Muscle of arm (tissue), 12 donors: Measurements from ENCODE around the gene KLHL1. TPM values are rescaled to one million over a fixed set of nuclear protein-coding genes. Genes with fewer than 3 reads are reported as not detected.

Experiments used
- DNase-seq: peaks from one replicate; pipeline ENCODE4 v3.0.0-alpha.2; 2013
- polyA plus RNA-seq, 12 donors: library from polyadenylated mRNA; unstranded; fragments of 120-200 nt; gene quantifications; one replicate each; pipeline ENCODE4 v1.2.1, GENCODE V29; 2013; ENCODE audit not compliant: insufficient read length in 12 of 12

KLHL1 gene
- polyA plus RNA-seq, 12 donors, result 0.07 TPM; not detected in 11

DNA sequence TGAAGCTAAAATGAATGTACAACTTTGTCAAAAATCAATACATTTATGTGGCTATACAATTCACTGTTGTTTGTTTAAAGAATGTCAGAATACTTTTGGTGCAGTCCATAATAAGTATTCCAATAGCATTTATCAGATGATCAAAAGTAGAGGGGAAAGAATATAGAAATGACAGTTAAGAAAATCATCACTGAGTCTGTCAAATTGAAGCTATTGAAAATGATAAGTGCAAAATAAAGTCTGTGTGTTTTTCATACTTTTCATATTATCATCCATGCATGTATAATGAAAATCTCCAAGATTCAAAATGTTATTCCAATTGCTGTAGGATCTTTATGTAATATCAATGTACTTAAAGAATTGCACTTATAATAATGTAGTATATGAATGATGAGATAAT, 93.9 kb downstream of the KLHL1 start:
- DNase-seq, result no peak

DNA sequence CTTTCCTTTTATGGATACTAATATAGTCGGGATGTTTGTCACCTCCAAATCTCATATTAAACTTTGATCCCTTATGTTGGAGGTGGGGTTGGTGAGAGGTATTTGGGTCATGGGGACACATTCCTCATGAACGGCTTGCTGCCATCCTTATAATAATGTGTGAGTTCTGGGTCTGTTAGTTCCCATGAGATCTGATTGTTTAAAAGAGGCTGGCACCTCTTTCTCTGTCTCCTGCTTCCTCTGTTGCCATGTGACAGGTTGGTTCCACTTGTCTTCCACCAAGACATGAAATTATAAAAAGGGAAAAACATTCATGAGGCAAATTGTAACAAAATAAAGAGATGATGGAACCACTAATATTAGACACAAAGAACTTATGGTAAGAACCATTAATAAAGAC, 108.4 kb downstream of the KLHL1 start:
- DNase-seq, result no peak

DNA sequence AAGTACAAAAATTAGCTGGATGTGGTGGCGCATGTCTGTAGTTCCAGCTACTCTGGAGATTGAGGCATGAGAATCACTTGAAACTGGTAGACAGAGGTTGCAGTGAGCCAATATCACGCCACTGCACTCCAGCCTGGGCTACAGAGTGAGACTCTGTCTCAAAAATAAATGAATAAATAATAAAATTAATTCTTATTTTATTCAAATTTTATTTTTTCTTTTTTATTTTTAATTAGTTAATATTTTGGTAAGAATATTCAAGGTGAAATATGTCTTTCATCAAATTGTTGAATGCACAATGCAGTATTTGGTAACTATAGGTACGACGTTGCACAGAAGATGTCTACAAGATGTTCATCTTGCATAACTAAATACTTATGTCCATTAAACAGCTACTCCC, 111.2 kb downstream of the KLHL1 start:
- DNase-seq, result no peak

DNA sequence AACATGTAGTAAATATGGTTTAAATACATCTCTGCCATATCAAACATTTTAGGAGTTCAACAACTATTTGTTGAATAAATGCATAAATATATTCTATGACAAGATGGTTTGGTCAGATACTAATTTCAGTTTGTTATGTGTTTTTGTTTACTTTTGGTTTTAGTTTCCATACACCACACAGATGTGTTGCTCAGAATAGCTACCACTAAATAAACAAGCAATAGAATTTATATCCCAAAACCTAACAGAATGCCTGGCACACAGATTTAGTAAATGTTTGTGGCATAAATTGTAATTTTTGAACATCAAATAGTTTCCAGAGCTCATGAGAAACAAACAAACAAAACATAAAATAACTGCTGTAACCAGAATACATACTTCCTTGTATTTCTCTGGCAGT, 127.5 kb downstream of the KLHL1 start:
- DNase-seq, result no peak

DNA sequence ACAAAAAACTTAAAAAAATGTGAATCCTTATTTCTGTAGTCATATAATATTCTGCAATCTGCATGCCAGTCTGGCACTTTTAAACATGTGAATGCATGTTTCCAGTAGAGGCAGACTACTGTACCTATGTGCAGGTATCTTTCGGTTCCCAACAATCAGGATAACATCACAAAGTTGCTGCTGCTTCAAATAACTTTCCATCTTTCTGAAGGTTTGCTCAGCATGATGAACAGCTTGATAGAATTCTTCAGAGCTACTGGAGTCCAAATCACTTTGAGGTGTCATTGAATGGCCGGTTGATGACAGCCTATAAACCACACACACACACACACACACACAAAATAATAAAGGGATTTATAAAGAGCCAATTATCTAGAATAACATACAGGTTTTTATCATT, 132.8 kb downstream of the KLHL1 start:
- no peak for DNase-seq

DNA sequence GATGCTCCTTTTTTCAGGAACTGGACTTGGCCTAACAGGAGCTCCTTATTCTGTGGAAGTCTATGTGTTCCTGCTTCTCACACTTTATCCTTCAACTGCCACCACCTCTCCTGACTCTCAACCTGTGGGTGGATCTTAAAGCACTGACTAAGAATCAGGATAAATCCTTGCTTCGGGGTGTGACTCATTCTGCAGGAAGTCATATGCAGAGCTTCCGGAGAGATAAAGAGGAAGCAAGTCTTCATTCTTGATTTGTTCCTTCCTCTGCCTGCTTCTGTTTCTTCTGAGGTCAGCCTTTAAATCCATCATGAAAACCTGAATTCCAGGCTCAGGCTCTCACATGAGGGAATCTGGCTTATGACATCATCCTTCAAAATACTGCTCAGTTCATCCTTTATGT, 137.7 kb downstream of the KLHL1 start:
- DNase-seq, result no peak

DNA sequence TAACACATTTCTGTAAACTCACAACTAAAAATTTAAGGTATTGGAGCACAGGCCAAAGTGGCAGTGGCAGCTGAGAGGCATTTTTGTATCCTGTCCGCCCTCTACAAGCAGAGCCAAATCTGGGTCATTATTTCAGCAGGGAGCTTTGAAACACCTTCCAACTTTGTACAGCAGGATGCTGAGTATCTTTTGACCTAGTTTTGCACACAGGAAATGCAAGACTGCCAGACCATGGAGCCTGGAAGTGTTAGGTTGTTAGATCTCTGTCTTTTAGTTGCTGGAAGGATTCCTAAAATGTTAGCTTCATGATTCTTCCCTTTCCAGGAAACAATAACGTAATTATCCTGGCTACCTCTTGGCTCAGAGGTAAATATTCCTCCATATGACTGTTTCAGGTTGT, 149.2 kb downstream of the KLHL1 start:
- DNase-seq, result no peak

DNA sequence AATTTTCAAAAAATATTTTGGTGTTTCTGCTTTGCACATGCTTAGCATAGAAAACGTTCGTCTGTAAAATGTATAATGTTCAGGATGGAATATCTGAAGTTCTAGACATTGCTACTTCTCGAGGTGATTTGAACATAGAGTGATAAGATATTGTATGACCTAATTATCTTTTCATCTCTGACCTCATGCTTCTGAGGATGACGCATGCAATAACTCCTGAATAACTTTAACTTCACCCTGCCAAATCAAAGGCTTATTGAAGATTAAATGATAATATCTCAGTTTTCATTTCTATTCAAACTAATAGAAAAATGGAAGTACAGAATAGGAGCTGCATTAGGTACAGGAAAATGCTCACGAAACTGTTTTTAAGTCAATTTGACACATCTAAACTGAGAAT, 151.4 kb downstream of the KLHL1 start:
- DNase-seq, result no peak

DNA sequence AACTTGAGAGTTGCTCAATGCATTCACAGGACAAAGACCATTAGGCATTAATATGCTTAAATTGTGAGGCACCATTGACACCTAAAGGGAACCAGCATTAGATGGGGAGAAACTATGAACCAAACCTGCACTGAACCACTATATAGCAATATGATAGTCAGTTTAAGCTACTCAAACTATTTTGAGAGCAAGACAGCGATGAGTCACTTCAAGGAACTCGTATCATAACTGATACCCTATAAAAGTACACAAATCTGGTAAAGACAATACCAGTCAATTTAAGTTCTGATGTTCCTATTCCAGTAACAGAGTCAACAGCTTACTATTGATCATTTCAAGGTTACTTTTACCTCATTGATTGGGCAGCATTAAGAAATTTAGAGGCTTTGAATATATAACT, 151.9 kb downstream of the KLHL1 start:
- DNase-seq, result no peak

DNA sequence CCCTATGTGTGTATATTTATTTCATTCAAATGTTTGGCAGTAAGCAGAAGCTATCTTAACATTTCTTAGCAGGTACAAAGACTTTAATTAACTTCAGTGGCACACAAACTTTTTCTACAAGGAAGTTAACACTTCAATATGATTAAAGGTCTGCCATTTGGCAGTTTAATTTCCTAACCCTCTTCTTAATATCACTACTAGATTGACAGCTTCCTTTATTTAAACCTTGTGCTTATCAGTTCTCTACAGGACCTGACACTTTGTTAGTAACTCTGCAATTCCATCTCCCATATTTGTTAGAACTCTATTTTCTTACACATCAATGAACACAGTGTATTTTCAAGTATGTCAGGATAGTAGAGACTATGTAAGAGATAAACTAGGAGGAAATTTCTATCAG, 153.0 kb downstream of the KLHL1 start:
- no peak for DNase-seq

DNA sequence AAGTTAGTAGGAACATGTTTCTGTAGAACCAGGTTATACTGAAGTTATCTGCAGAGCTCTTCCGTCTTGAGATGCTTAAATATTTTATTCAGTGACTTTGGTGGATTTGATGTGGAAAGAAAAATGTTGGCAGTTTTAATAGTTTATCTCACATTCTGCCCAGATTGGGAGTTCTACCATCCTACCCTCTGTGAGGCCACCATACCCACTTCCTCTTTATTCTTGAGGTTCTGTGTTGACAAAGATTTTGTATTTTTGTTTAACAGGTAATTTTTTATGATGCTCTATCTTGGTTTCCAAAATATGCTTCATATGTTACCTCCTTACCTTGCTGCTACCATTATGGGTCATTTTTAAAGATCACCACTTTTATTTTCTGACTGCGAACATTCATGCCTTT, 156.8 kb downstream of the KLHL1 start:
- DNase-seq, result no peak

DNA sequence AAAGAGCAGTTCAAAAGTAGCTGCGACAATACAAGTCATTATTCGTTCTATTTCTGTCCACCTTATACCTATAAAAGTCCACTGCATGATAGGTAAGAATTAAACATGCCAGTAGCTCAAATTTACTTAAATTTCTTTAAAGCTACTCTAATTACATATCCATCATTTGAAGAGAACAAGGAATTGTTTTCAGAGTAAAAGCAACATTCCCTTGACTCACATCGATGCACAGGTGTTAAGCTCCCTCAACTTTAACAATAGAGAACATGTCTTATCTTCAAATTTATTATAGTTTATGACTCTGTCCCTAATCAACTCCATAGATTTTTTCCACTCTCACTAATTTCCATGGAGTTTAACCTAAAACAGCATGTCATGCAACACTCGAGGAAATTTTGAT, 158.1 kb downstream of the KLHL1 start:
- DNase-seq, result no peak

DNA sequence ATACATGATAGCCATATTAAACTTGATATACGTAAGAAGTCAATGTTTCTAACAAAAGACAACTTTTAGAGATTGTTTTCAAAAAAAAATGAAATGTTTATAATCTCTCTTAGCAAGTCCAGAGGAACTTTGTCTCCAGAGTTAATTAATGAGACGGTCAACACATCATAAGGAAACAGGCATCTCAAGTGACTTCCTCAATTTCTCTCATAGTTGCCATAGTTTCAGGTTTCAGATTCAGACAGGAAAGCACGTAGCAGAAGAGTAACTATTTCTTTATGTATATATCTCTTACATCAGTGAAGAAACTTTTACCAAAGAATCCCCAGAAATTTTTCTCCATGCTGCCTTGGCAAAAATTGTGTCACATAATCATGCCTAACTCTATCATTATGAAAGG, 160.2 kb downstream of the KLHL1 start:
- DNase-seq, result no peak

DNA sequence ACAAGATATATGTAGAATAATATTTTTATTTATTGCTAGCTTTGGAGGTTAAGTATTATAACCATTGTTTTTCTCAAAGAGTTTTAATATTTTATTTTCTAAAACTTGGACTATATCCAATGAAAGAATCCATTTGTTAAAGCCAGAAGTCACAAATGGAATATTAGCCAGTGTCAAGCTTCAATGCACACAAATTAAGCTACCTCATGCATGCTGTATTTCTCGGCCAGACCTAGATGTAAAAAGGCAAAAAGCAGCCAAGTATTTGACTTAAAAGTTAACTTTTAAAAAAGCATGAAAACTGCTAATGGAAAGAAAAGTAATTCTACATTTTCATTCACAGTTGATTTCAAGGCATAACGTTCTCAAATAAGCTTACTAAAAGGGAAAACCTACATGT, 160.7 kb downstream of the KLHL1 start:
- no peak for DNase-seq

DNA sequence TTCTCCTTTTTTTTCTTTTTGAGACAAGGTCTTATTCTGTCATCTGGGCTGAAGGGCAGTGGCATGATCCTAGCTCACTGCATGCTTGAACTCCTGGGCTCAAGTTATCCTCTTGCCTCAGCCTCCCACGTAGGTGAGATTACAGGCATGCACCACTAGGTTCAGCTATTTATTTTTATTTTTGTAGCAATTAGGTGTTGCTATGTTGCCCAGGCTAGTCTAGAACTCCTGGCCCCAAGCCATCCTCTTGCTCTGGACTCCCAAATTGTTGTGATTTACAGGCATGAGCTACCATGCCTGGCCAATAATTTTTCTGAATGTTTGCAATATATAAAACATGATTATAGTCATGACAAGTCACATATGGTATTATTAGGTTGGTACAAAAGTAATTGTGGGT, 161.7 kb downstream of the KLHL1 start:
- no peak for DNase-seq

DNA sequence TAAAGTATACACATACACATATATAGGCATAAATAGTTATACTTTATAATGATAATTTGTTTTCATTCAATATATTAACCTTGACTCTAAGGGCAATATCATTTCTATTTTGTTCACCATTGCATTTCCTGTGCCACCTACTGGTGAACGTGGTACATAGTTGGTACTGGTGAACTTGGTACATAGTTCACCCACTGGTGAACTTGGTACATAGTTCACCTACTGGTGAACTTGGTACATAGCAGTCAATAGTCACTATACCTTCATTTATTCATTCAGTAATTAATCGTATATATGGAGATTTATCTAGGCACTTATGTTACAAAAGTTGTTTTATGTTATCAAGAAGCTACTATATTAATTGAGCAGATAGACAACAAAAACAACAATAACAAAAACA, 173.2 kb downstream of the KLHL1 start:
- DNase-seq, result no peak

DNA sequence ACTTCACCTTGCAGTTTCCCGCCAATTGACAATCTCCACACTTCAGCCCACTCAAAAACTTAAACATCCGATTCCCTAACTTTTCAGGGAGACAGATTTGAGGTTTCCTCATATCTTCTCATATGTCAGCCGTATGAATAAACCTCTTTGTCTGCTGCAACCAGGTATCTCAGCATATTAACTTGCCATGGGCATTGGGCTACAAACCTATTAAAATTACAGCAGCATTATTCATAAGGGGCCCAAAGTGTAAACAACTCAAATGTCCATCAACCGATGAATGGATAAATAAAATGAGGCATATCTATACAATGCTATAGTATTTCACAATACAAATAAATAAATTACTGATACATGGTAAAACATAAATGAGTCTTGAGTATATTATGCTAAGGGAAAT, 180.0 kb downstream of the KLHL1 start:
- DNase-seq, result no peak

DNA sequence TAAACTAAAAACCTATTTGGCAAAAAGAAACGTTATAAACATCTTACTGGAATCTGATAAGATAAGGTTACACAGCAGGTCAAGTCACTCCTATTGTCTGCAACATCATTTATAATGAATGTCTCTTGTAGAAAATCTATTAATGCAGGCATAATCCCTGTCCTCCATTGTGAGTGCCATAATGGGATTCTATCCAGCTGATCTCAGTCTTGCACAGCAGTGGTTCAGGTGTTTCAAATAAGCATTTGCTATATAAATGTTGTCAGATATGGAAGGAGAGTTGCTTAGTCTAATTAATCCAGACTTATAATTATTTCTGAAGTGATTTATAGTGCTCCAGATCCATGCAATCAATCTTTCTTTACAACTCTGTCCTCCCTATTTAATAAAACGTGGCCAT, 187.1 kb downstream of the KLHL1 start:
- no peak for DNase-seq

DNA sequence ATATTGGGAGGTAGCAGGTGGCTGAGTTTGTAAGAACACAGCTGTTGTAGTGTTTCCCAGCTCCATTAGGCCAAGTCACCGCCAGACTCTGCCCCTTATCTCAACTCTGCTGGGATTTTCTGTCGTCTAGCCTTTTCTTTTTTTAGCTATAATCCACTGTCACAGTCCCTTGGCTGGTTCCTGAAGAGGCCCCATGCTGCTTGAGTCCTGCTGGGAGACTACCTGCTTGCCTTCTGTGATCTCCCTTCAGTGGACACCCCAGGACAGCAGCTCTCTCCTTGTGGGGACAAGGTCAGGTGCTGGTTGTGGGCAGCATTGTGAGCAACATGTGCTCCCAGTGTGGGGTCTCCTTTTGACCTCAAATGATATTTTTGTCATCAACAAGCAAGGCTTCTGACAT, 195.6 kb downstream of the KLHL1 start:
- DNase-seq, result no peak

DNA sequence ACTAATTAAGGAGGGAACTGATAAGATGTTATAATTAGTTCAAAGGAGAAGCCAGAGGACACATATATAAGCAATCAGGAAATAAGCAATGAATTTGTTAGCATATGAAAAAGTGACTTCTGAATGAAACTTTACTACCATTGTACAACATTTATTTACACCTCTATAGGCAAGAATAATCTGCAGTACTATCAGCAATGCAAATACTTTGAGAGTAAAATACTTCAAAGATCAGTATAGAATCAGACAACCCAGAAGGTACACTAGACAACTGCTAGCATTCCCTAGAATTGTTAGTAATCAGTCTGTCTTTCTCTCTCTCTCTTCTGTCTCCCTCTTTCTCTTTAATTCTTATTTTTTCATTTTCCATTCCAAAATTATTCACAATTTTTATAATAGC, 197.5 kb downstream of the KLHL1 start:
- DNase-seq, result no peak

DNA sequence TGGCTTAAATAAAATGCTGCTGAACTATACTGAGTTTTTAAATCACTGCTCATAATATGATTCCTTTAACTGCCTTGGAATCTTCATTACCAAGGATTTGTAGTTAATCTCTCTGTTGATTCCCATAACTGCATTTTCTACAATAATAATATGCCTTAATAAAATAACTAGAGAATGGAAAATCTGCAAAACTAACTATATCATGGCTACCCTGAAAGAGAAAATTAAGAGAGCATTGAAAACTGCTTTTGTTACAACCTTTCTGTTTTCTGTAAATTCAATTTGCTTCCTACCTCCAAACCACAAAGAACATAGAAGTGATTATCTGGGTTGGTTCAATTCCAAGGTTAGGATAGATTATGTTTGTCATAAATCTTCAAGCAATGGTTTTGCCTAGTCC, 203.5 kb downstream of the KLHL1 start:
- DNase-seq, result no peak

DNA sequence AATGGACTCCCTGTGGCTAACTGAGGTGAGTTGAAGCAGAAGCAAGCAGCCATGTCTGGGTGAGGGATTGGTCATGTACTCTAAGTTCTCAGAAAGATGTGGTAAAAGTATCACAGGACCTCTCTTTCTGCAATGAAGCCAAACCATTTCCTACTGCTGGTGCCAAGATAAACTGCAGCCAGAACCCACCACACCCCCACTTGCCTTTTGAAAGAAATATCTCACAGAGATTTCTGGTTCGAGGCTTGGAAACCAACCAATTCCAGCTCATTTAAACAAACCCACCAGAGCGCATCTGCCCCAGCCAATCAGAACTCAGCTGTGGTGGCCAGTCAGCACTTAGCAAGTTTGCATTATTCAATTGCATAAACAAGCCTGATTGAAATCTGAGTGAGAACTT, 205.2 kb downstream of the KLHL1 start:
- DNase-seq, result no peak

DNA sequence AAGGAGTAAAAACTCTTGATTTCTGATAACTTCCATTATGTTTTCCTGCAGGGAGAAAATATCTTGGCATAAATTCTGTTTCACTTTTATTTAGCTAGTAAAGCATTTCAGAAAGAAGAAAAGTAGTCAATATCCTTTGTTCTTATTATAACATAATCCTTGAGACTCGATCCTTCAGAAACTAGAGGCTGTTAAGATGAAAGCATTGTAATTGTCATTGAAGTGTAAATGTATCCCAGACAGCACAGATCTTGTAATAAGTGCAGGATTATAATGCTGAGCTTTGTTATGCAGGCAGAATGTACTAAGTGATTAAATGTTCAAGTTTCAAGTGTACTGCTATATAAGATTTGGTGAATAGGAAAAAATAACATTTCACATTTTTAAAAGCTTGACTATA, 225.8 kb downstream of the KLHL1 start:
- DNase-seq, result no peak

DNA sequence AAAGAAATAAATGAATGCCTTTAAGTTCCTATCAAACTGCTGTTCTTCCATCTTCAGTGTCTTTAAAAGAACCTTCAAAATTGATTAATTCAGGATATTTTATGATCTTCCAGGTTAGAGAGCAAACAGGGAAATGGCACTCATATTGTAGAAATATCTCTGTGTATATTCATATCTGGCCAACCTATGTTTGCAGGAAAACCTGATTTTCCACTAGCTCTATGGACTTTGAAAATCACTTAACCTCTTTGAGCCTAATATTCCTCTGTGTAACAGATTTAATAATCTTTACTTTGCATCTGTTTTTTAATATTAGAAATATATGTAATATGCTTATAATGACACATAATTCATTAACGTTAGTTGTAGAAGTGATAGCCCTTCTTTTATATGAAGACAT, 228.3 kb downstream of the KLHL1 start:
- no peak for DNase-seq

DNA sequence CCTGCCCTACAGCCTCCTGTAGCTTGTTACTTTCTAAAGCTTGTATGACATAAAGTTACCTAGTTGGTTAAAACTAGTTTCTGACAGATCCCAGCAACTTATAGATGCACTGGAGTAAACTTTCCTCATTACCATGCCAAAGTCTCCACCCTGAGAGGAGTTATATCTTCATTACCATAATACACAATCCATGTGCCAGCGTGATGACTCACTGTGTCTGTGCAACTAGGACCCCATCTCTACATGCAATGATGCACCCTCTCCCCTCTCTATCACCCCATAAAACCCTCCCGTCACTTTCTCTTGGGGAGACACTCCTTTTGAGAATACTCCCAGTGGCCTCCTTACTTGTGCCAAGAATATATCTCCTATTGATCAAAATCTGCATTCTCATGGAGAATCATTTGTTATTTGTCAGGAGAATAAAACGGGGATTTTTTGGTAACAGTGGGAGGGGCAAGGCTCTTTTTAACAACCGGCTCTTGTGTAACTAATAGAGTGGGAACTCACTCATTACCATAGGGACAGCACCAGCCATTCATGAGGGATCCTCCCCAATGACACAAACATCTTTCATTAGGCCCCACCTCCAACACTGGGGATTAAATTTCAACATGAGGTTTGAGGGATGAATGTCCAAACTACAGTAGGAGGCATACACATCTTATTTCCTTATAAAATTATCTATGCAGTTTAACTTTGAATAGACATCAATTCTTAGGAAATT, 235.8 kb downstream of the KLHL1 start:
- DNase-seq, result no peak
